ENCODE data around the gene EHMT1. TPM values are rescaled to one million over a fixed set of nuclear protein-coding genes. Genes with fewer than 3 reads are reported as not detected.

The EHMT1 gene
- total RNA-seq, 5 donors from 2014 or later (not counting 1 experiment from before 2014, with no cell fraction given), result 113 to 124 (median 121) TPM

- POLR2A ChIA-PET, result no interaction called here
- Mint-ChIP-seq H3K27me3 (no peaks in the 10 kb centered on the region), H3K4me1 (peaks cover 0 to 5% (median 0%) of the 10 kb centered on the region in 3 donors), H3K9me3 (no peaks in the 10 kb centered on the region), H3K27ac (no peak overlapping the region), H3K4me3 (no peak overlapping the region), H3K36me3 (peaks cover 59% of the 10 kb centered on the region)
- Histone ChIP-seq H3K9me3 (no peaks in the 10 kb centered on the region), H3K27ac (ENCODE audit: low read length) (no peak overlapping the region), H3K4me1 (ENCODE audit: control insufficient read depth in 1 of 2, extremely low read depth in 1 of 2, insufficient read depth in 2 of 2, low read length in 2 of 2) (no peaks in the 10 kb centered on the region), H3K36me3 (ENCODE audit: control insufficient read depth in 2 of 2, extremely low read depth in 1 of 2, insufficient read depth in 1 of 2, low read length in 1 of 2) (peaks cover 19 to 63% of the 10 kb centered on the region in 2 donors), H3K4me3 (ENCODE audit: control insufficient read depth in 1 of 2, extremely low read depth in 1 of 2, low read length in 1 of 2) (no peak overlapping the region), H3K27me3 (replicated peaks in 1 of 2; ENCODE audit: control insufficient read depth in 2 of 2, extremely low read depth in 1 of 2, insufficient read depth in 2 of 2, low read length in 1 of 2) (no peaks in the 10 kb centered on the region)
- 95% methylated on average over 4 of the region's 11 CpGs for WGBS (ENCODE audit: insufficient coverage)
- CTCF ChIA-PET, result no interaction called here
- ATAC-seq (replicated peaks in 1 of 4), result no peak
- DNase-seq, result no peak
These were observed 201.5 kb downstream of the EHMT1 start for GRCh38 chr9:137820161-137820855.

GRCh38 chr9:137823986-137824771 lies 205.4 kb downstream of the EHMT1 start:
- no peak for ATAC-seq (replicated peaks in 1 of 4)
- DNase-seq, result no peak
- Mint-ChIP-seq H3K9me3 (no peaks in the 10 kb centered on the region), H3K36me3 (peaks cover 57% of the 10 kb centered on the region), H3K4me1 (peaks cover 0 to 7% (median 0%) of the 10 kb centered on the region in 3 donors), H3K4me3 (no peak overlapping the region), H3K27me3 (no peaks in the 10 kb centered on the region), H3K27ac (no peak overlapping the region)
- ChIA-PET POLR2A (no interaction called here), CTCF (interaction anchor here in 1 of 2 donors (0.6 kb wide), 1 partner anchor 19 kb away, joined by 4 read pairs; no protein-coding TSS in a partner anchor)
- no peak overlapping the region for H3K4me3 ChIP-seq (ENCODE audit: control insufficient read depth in 1 of 2, extremely low read depth in 1 of 2, low read length in 1 of 2)
- no peaks in the 10 kb centered on the region for H3K9me3 ChIP-seq
- no peak overlapping the region for H3K27ac ChIP-seq (ENCODE audit: low read length)
- no peaks in the 10 kb centered on the region for H3K4me1 ChIP-seq (ENCODE audit: control insufficient read depth in 1 of 2, extremely low read depth in 1 of 2, insufficient read depth in 2 of 2, low read length in 2 of 2)
- 100% methylated on average over 1 of the region's 10 CpGs for WGBS (ENCODE audit: insufficient coverage)
- H3K27me3 ChIP-seq (replicated peaks in 1 of 2; ENCODE audit: control insufficient read depth in 2 of 2, extremely low read depth in 1 of 2, insufficient read depth in 2 of 2, low read length in 1 of 2), result no peaks in the 10 kb centered on the region
- H3K36me3 ChIP-seq (ENCODE audit: control insufficient read depth in 2 of 2, extremely low read depth in 1 of 2, insufficient read depth in 1 of 2, low read length in 1 of 2), result peaks cover 23 to 57% of the 10 kb centered on the region in 2 donors

- DNase-seq (peak in 1 of 35 experiments; percentile 22), ATAC-seq (replicated peaks in 1 of 4) (no peak)
- Histone ChIP-seq H3K9me3 (no peaks in the 10 kb centered on the region), H3K27me3 (replicated peaks in 1 of 2; ENCODE audit: control insufficient read depth in 2 of 2, extremely low read depth in 1 of 2, insufficient read depth in 2 of 2, low read length in 1 of 2) (no peaks in the 10 kb centered on the region), H3K27ac (ENCODE audit: low read length) (no peak overlapping the region), H3K36me3 (ENCODE audit: control insufficient read depth in 2 of 2, extremely low read depth in 1 of 2, insufficient read depth in 1 of 2, low read length in 1 of 2) (peaks cover 20 to 57% of the 10 kb centered on the region in 2 donors), H3K4me3 (ENCODE audit: control insufficient read depth in 1 of 2, extremely low read depth in 1 of 2, low read length in 1 of 2) (no peak overlapping the region), H3K4me1 (ENCODE audit: control insufficient read depth in 1 of 2, extremely low read depth in 1 of 2, insufficient read depth in 2 of 2, low read length in 2 of 2) (no peaks in the 10 kb centered on the region)
- Mint-ChIP-seq H3K4me1 (peaks cover 0 to 10% (median 0%) of the 10 kb centered on the region in 3 donors), H3K36me3 (peaks cover 57% of the 10 kb centered on the region), H3K9me3 (no peaks in the 10 kb centered on the region), H3K27ac (no peak overlapping the region), H3K4me3 (no peak overlapping the region), H3K27me3 (no peaks in the 10 kb centered on the region)
- ChIA-PET POLR2A (no interaction called here), CTCF (no interaction called here)
- 92% methylated on average over 5 of the region's 13 CpGs for WGBS (ENCODE audit: insufficient coverage)
These were observed 206.7 kb downstream of the EHMT1 start for GRCh38 chr9:137825324-137825989.

GRCh38 chr9:137827908-137828526 lies 209.2 kb downstream of the EHMT1 start:
- CTCF ChIA-PET, result no interaction called here
- no peaks in the 10 kb centered on the region for H3K27me3 Mint-ChIP-seq
- 97% methylated on average over 15 of the region's 20 CpGs for WGBS (ENCODE audit: insufficient coverage)

GRCh38 chr9:137828527-137829259 lies 209.9 kb downstream of the EHMT1 start:
- Mint-ChIP-seq H3K27me3 (no peaks in the 10 kb centered on the region), H3K27ac (no peak overlapping the region), H3K4me3 (no peak overlapping the region), H3K9me3 (no peaks in the 10 kb centered on the region), H3K36me3 (peaks cover 58% of the 10 kb centered on the region), H3K4me1 (peaks cover 0 to 10% (median 0%) of the 10 kb centered on the region in 3 donors)
- DNase-seq, result peak in 4 of 35 experiments; percentile 5 to 14 (median 8)
- no peak overlapping the region for H3K27ac ChIP-seq (ENCODE audit: low read length)
- no peaks in the 10 kb centered on the region for H3K27me3 ChIP-seq (replicated peaks in 1 of 2; ENCODE audit: control insufficient read depth in 2 of 2, extremely low read depth in 1 of 2, insufficient read depth in 2 of 2, low read length in 1 of 2)
- H3K4me1 ChIP-seq (ENCODE audit: control insufficient read depth in 1 of 2, extremely low read depth in 1 of 2, insufficient read depth in 2 of 2, low read length in 2 of 2), result no peaks in the 10 kb centered on the region
- POLR2A ChIA-PET, result no interaction called here
- CTCF ChIA-PET, result no interaction called here
- peaks cover 23 to 63% of the 10 kb centered on the region in 2 donors for H3K36me3 ChIP-seq (ENCODE audit: control insufficient read depth in 2 of 2, extremely low read depth in 1 of 2, insufficient read depth in 1 of 2, low read length in 1 of 2)
- no peak for ATAC-seq (replicated peaks in 1 of 4)
- no peak overlapping the region for H3K4me3 ChIP-seq (ENCODE audit: control insufficient read depth in 1 of 2, extremely low read depth in 1 of 2, low read length in 1 of 2)
- 93% methylated on average over 17 of the region's 21 CpGs for WGBS (ENCODE audit: insufficient coverage)
- H3K9me3 ChIP-seq, result no peaks in the 10 kb centered on the region

More at GRCh38 chr9:137827908-137828526, 209.2 kb downstream of the EHMT1 start:
- Histone ChIP-seq H3K4me1 (ENCODE audit: control insufficient read depth in 1 of 2, extremely low read depth in 1 of 2, insufficient read depth in 2 of 2, low read length in 2 of 2) (no peaks in the 10 kb centered on the region), H3K9me3 (no peaks in the 10 kb centered on the region), H3K27me3 (replicated peaks in 1 of 2; ENCODE audit: control insufficient read depth in 2 of 2, extremely low read depth in 1 of 2, insufficient read depth in 2 of 2, low read length in 1 of 2) (no peaks in the 10 kb centered on the region), H3K4me3 (ENCODE audit: control insufficient read depth in 1 of 2, extremely low read depth in 1 of 2, low read length in 1 of 2) (no peak overlapping the region), H3K36me3 (ENCODE audit: control insufficient read depth in 2 of 2, extremely low read depth in 1 of 2, insufficient read depth in 1 of 2, low read length in 1 of 2) (peaks cover 23 to 57% of the 10 kb centered on the region in 2 donors), H3K27ac (ENCODE audit: low read length) (no peak overlapping the region)
- Mint-ChIP-seq H3K4me1 (peaks cover 0 to 10% (median 0%) of the 10 kb centered on the region in 3 donors), H3K4me3 (no peak overlapping the region), H3K27ac (no peak overlapping the region), H3K9me3 (no peaks in the 10 kb centered on the region), H3K36me3 (peaks cover 57% of the 10 kb centered on the region)
- DNase-seq (no peak), ATAC-seq (replicated peaks in 1 of 4) (no peak)
- POLR2A ChIA-PET, result no interaction called here

Measured in T-cell (primary cell).